ENCODE results near the gene ACTR3C. TPM values are rescaled to one million over a fixed set of nuclear protein-coding genes. Genes with fewer than 3 reads are reported as not detected.
"Not testable (repeated sequence)": the region's sequence is repeated elsewhere in the genome, so short reads cannot be mapped to it uniquely, and the experiment has no call there.

The ACTR3C gene
- total and polyA plus RNA-seq, 2 experiments from 2014 or later = 1.5 to 2.4 TPM

DNA sequence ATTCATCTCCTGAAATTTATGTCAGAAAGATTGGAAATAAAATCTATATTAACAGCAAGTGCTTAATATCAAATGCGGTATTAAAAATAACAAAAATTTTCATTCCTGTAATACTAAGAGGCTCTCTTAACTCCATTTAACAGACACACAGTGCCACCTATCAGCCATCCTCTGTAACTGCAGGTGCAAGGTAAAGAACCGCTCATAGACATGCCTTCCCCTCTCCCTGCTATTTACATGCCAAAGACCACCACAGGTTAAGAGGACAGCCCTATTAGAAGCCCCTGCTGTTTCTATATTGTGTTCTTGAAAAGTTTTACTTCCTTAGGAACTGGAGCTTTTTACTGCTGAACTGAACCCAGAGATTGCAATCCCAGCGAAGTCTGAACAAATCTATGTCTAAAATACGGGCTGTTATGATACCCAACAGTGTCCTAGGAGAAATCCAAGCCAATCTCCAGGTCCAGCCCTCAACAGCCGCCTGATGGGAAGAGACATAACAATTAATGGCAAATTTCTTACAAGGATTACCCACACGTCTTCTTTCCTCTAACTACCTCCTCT lies 47.1 kb downstream of the ACTR3C start:
- TF ChIP-seq, protein P1, sequence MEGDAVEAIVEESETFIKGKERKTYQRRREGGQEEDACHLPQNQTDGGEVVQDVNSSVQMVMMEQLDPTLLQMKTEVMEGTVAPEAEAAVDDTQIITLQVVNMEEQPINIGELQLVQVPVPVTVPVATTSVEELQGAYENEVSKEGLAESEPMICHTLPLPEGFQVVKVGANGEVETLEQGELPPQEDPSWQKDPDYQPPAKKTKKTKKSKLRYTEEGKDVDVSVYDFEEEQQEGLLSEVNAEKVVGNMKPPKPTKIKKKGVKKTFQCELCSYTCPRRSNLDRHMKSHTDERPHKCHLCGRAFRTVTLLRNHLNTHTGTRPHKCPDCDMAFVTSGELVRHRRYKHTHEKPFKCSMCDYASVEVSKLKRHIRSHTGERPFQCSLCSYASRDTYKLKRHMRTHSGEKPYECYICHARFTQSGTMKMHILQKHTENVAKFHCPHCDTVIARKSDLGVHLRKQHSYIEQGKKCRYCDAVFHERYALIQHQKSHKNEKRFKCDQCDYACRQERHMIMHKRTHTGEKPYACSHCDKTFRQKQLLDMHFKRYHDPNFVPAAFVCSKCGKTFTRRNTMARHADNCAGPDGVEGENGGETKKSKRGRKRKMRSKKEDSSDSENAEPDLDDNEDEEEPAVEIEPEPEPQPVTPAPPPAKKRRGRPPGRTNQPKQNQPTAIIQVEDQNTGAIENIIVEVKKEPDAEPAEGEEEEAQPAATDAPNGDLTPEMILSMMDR (IDR thresholded peaks at IDR 0.05; ENCODE audit: low read depth, low read length) = peak; percentile 60
- H3K36me3 ChIP-seq; H3K4me1 ChIP-seq (ENCODE audit: low read depth); H3K27me3 ChIP-seq; H3K4me3 ChIP-seq; H3K9me3 ChIP-seq (ENCODE audit: low read depth); H3K27ac ChIP-seq: not testable (repeated sequence)
- peak; percentile 16 to 35 for DNase-seq (ENCODE audit: low read depth in 1 of 2, low spot score in 1 of 2)

DNA sequence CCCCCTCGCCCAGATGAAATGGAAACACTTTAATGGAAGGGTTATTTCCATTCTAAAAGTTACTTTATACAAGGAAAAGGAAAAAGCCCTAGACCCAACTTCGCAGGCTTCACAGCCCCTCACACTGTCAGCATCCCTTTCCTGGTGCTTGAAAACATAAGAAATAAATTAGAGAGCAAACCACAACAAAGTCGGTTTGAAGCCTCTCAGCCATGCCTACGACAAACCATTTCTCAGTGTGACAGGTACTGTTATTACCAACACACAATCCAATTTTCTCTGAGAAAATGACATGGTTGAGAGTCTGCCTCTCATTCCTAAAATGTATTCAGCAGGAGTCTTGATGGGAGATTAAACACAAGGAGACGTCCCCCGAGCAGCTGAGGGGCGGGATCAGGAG lies 51.4 kb downstream of the ACTR3C start:
- not testable (repeated sequence) for H3K4me1 ChIP-seq (ENCODE audit: low read depth); DNase-seq (ENCODE audit: low read depth in 1 of 2, low spot score in 1 of 2); H3K4me3 ChIP-seq; H3K27ac ChIP-seq; H3K27me3 ChIP-seq; H3K9me3 ChIP-seq (ENCODE audit: low read depth); H3K36me3 ChIP-seq

DNA sequence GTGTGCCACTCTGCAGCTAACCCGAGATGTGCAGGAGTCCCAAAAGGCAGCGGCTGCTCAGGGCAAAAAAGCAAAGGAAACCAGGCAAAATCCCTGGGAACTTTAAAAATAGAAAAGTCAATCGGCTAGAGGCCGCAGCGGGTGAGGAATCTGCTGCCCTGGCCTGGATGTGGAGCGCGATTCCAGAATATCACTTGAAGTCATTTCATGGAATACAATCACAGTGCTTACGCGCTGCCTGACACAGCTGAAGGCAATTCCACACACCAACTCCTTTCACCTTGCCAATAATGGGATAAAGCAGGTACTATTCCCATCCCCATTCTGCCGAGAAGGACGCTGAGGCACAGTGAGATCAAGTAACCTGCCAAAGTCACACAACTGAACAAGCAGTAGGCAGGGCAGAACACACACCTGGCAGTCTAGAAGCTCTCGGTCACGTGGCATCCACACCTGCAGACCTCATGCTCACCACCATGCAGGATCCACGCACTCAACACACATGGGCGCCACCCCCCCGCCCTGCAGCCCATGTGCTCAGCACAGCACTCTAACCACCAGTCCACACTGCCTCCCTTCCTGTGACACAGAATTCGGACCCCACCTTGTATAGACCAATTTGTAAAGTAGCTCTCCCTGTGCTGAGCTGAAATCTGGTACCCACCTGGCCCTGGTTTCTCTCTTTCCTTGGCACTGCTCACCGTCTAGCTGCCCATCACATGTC lies 53.1 kb downstream of the ACTR3C start:
- H3K27me3 ChIP-seq; DNase-seq (ENCODE audit: low read depth in 1 of 2, low spot score in 1 of 2): not testable (repeated sequence)

DNA sequence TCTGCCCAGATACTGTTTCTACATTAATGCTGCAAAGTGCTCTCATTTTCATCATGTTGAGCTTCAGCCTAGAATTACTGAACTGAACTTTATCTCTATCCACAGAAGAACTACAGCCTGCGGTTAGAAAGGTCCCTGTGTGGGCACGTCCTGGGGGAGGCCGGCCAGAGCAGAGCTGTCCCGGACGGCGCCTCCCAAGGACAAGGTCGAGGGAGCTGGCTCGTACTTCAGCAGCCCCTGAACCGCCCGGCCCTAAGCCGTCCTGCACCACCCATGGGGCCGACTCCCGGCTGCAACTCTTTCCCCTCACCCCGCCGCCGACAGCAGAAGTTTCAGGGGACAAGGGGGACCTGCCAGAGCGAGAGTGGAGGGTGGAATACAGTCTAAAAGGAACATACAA lies 54.5 kb downstream of the ACTR3C start:
- not testable (repeated sequence) for DNase-seq (ENCODE audit: low read depth in 1 of 2, low spot score in 1 of 2); H3K27ac ChIP-seq; H3K36me3 ChIP-seq; H3K9me3 ChIP-seq (ENCODE audit: low read depth); H3K4me1 ChIP-seq (ENCODE audit: low read depth); H3K4me3 ChIP-seq; H3K27me3 ChIP-seq

More for the DNA sequence above, 53.1 kb downstream of the ACTR3C start:
- not testable (repeated sequence) for H3K27ac ChIP-seq; H3K4me3 ChIP-seq; H3K4me1 ChIP-seq (ENCODE audit: low read depth); H3K9me3 ChIP-seq (ENCODE audit: low read depth); H3K36me3 ChIP-seq

DNA sequence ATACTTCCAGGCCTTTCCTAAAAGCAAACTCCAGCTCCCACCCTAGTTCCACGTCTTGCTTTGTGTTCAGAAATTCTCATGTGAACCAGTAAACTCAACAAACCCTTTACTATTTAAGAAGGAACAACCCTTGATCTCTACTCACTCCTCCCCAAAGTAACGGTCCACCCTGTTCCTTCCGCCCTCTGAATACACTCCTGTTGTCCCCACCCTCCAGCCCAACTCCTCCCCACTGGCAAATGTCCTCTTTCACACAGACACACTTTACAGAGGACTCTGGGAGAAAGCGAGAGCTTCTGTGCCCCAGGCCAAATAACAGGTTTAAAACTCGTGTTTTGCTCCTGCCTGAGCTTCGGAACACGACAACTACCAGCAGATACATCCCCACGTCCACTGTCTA lies 55.1 kb downstream of the ACTR3C start:
- H3K4me1 ChIP-seq (ENCODE audit: low read depth); H3K36me3 ChIP-seq; H3K27me3 ChIP-seq; DNase-seq (ENCODE audit: low read depth in 1 of 2, low spot score in 1 of 2); H3K4me3 ChIP-seq; H3K27ac ChIP-seq; H3K9me3 ChIP-seq (ENCODE audit: low read depth): not testable (repeated sequence)

DNA sequence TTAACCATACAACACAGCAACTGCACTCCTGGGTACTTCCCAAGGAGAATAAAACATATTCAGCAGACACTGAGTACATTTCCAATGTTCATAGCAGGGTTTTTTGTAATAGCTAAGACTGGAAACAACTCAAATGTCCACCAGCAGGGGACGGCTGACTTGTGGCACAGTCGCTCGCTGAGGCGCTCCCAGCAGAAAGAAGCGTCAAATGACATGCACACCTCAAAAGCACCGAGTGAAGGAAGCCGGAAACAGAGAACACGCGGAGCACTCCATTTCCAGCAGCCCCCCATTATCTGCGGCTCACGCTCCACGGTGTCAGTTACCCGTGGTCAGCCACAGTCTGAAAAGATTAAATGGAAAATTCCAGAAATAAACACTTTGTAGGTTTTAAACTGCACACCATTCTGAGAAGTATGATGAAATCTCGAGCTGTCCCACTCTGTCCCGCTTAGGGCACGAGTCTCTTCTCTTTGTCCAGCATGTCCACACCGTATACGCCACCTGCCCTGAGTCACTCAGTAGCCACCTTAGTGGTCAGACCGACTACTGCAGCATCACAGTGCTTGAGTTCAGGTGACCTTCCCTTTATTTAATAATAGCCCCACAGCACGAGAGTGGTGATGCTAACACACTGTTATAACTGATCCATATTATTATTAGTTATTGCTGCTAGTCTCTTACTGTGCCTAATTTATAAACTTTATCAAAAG lies 56.2 kb downstream of the ACTR3C start:
- H3K9me3 ChIP-seq (ENCODE audit: low read depth); DNase-seq (ENCODE audit: low read depth in 1 of 2, low spot score in 1 of 2); H3K27ac ChIP-seq; H3K36me3 ChIP-seq; H3K4me1 ChIP-seq (ENCODE audit: low read depth); H3K27me3 ChIP-seq; H3K4me3 ChIP-seq: not testable (repeated sequence)

DNA sequence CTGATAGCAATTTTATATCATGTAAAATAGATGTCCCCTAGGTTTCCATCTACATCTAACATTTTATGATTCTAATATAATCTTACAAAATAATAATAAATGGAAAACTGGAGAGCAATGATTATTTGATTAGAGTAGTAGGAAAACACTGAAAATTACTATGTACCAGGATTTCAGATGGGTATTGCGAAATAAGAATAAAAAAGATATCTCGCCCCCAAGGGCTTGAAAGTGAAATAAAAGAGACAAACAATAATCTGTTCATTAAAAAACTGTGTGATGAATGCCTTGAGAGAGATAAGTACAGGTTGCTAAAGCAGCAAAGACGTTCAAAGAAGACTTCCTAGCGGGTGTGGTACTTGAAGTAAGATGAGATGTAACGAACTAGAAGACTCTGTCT lies 60.7 kb downstream of the ACTR3C start:
- not testable (repeated sequence) for DNase-seq (ENCODE audit: low read depth in 1 of 2, low spot score in 1 of 2)

DNA sequence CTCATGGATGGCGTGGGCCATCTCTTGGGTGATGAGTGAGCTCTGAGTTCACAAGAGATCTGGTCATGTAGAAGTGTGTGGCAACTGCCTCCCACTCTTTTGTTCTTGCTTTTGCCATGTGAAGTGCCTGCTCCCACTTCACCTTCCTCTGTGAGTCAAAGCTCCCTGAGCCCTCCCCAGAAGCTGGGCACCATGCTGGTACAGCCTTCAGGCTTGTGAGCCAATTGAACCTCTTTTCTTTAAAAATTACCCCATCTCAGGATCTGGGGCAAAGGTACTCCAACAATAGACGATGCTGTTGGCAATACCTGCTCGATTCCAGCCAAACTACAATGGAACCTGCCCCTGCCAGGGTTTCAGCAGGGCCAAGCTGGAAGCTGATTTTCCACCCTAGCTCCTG lies 75.6 kb downstream of the ACTR3C start:
- not testable (repeated sequence) for H3K4me1 ChIP-seq (ENCODE audit: low read depth); H3K9me3 ChIP-seq (ENCODE audit: low read depth); H3K36me3 ChIP-seq; H3K4me3 ChIP-seq; DNase-seq (ENCODE audit: low read depth in 1 of 2, low spot score in 1 of 2); H3K27me3 ChIP-seq; H3K27ac ChIP-seq

More for the DNA sequence above, 60.7 kb downstream of the ACTR3C start:
- not testable (repeated sequence) for H3K4me1 ChIP-seq (ENCODE audit: low read depth); H3K9me3 ChIP-seq (ENCODE audit: low read depth); H3K27me3 ChIP-seq; H3K4me3 ChIP-seq; H3K36me3 ChIP-seq; H3K27ac ChIP-seq

DNA sequence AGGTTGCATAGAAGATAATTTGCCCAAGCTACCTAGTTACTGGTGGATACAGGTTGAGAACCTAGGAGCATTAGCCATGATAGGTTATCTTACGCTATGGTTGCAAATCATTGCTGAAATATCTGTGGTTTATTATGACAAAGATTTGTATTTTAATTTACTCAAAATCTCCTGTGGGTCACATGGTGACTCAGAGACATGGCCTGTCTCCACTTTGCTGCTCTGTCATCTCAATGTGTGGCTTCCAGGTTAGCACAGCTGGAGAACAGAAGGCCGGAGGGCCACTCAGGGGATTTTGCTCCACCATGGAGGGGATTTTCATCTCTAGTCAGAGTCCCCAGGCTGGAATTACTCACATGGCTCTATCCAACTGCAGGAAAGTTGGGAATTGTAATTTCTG lies 78.1 kb downstream of the ACTR3C start:
- not testable (repeated sequence) for H3K4me1 ChIP-seq (ENCODE audit: low read depth); H3K27ac ChIP-seq; DNase-seq (ENCODE audit: low read depth in 1 of 2, low spot score in 1 of 2); H3K4me3 ChIP-seq; H3K36me3 ChIP-seq; H3K9me3 ChIP-seq (ENCODE audit: low read depth); H3K27me3 ChIP-seq

DNA sequence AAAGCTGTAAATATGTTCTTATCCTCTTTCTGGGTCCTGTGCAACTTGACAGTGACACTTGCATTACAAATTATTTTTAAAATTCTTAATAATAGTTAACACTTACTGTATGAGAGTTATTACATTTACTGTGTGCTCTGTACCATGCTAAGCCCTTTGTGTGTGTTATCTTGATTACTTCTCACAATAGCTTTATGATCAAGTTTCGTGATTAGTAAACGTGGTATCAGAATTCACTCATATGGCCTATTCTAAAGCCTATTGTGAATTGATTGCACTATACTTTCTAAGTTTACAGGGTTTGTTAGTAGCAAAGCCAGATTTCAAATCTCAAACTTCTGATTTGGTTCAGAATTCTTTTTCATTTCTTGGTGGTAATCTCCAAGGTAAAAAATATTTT lies 80.4 kb downstream of the ACTR3C start:
- not testable (repeated sequence) for H3K27me3 ChIP-seq; DNase-seq (ENCODE audit: low read depth in 1 of 2, low spot score in 1 of 2); H3K9me3 ChIP-seq (ENCODE audit: low read depth); H3K36me3 ChIP-seq; H3K4me1 ChIP-seq (ENCODE audit: low read depth); H3K4me3 ChIP-seq; H3K27ac ChIP-seq

DNA sequence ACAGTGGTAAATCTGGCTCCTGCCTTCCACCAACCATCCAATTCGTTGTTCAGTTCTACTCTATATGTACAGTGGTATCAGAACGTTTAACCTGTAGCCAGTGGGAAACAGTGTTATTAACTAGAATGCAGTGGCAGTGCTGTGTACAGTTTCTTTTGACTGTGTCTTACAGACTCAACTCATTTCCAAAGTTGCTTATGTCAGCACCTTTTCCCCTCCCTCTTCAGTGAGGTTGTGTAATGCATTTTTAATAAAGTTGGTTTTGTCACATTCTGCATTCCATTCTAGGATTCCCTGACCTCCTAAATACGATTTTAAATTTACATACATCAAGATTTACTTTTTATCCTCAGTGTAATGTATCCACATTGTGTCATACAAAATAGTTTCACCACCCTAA lies 97.9 kb downstream of the ACTR3C start:
- not testable (repeated sequence) for H3K9me3 ChIP-seq (ENCODE audit: low read depth); H3K27ac ChIP-seq; H3K36me3 ChIP-seq; H3K4me3 ChIP-seq; DNase-seq (ENCODE audit: low read depth in 1 of 2, low spot score in 1 of 2); H3K4me1 ChIP-seq (ENCODE audit: low read depth)
- peaks cover 25% of the 10 kb centered on the region for H3K27me3 ChIP-seq

DNA sequence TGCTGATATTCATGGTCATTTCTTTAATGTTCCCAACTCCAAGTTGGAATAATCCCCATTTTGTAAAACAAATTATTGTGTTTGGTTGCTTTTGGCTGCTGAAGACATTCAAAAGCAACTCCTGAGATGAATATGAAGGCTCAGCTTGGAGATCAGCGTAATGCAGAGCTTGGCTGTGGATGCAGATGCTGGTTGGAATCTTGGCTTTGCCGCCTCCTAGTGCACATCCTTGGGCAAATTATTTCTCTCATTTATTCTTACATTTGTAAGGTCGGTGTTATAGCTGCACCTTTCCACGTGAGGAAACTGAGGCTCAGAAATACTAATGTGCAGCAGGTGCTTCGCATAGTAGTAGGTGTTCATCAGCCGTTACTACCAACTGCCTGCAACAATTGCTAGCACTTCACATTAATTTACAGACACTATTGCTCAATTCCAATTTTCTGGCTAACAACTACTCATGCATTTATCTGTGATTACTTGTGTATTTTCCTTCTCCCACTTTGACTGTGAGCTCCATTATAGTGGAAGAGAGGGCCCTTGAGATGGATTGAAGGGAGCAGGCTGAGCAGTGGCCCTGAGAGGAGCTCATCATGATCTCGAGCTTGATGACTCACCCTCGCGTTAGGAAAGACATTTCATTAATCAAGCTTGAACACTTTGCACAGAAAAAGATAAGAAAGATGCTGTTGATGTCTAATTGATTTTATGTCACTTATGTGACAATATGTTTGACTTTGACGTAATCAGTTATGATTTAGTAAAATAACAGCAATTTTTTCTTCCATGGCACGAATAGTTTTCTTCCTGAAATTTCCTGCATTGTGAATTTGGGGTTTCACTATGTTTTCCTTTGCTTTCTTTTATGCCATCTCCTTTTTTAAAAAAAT lies 101.0 kb downstream of the ACTR3C start:
- H3K9me3 ChIP-seq (ENCODE audit: low read depth); H3K4me3 ChIP-seq; H3K27ac ChIP-seq; H3K36me3 ChIP-seq; DNase-seq (ENCODE audit: low read depth in 1 of 2, low spot score in 1 of 2); H3K4me1 ChIP-seq (ENCODE audit: low read depth): not testable (repeated sequence)
- H3K27me3 ChIP-seq = peaks cover 43% of the 10 kb centered on the region

Measured in cardiac muscle cell (in vitro differentiated cells and primary cell).